HG03045 (cell line): ENCODE measurements around the gene TSPO.
"Not testable (repeated sequence)": the region's sequence is repeated elsewhere in the genome, so short reads cannot be mapped to it uniquely, and the experiment has no call there.

Experiments
- ATAC-seq: cut with Tn5 transposase; IDR thresholded peaks from one replicate; pipeline ENCODE4 v1.9.1; 2021; ENCODE audit warnings: mild to moderate bottlenecking, moderate library complexity; ENCODE audit not compliant: unreplicated experiment

Gene TSPO

DNA sequence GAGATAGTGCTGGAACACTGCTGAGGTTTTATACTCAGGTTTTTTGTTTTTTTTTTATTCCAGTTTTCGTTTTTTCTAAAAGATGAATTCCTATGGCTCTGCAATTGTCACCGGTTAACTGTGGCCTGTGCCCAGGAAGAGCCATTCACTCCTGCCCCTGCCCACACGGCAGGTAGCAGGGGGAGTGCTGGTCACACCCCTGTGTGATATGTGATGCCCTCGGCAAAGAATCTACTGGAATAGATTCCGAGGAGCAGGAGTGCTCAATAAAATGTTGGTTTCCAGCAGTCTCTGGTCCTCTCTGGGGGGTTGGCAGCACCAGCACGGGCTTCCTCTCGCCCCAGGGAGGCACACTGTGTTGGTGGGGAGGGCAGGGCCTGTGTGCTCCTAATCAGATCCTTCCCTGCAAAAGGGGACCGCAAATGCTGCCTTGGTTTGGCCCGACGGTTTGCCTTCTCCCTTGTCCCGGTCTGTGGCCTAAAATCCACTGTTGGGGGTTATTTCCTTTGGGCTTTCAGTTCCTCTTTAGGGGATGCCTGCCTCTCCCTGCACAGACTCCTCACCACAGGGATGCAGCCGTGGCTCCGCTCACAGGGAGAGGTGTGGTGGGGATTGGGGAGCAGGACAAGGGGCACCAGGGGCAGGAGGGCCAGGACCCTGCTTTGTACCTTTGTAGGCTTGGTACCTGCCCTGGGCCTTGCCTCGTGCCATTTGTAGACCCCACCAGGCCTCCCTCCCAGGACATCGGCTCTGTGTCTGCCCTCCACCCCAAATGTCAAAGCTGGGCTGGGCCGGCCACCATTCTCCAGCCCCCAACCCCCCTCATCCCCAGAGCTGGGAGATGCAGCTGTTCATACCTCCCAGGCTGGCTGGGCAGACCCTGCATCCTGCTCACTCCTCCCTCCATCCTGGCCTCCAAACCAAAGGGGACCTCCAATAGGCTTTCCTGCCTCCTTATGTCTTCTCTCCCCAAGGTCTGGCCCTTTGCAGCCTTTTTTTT, 21.6 kb upstream of the TSPO start:
- ATAC-seq = no peak

DNA sequence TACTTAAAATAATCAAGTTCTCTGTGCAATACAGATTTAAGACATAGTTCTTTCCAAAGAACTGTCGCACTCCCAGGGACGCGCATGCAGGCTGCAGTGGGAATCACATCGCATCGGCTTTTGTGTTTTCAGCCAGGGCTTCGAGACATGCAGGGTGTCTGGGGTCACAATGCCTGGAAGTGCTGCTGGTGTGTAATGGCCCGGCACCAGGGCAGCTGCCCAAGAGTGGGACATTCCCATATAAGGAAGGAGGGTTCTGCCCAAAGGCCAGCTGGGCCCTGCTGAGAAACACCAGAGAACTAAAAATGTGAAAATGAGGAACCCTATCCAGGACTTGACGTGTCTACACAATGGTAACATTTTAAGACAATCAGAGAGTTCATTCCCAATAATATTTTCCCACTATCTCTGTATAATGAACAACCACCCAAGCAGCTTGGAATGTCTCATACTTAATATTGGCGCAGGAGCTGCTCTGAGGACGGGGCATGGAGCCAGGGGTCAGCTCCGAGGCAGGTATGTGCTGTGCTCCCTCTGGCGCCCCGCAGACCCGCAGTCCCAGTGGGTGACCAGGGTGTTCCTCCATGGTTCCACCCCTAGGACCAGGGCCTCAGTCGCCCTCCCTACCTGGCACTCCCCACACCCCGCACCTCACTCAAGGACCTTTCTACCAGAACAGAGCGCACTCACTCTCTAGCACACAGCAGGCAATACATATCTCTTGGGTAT, 19.4 kb upstream of the TSPO start:
- no peak for ATAC-seq

DNA sequence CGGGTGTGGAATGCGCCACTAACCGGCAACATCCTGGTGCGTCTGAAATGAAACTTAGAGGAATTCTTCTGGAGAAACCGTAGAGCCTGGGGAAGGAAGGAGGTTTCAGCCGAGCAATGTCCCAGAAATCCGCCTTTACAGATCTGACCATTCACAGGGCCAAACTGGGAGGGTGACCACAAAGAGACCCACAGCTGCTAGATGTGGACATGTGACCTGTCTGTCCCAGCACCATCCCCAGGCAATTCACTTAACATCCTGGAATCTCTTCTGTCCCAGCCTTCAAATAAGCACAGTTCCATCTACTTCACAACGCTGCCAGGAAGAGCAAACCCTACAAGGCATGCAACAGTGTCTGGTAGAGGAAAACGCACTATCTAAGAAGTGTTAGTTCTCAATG, 18.0 kb upstream of the TSPO start:
- no peak for ATAC-seq

DNA sequence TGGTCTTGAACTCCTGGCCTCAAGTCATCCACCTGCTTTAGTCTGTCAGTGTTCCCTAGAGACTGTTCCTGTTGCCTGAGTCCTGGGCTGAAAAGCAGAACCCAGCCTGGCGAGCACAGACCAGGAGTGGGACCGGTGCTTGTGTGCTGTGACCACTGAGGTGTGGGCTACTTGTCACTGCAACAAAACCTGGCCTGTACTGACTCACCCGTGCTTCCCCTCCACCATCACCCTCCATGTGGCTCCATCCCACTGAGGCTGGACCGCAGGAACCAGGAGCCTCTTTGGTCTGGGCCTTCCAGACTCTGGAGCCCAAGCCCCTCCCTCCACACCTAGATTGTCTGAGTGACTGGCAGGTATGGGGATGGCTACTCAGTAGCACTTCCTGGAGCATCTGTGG, 16.8 kb upstream of the TSPO start:
- no peak for ATAC-seq

DNA sequence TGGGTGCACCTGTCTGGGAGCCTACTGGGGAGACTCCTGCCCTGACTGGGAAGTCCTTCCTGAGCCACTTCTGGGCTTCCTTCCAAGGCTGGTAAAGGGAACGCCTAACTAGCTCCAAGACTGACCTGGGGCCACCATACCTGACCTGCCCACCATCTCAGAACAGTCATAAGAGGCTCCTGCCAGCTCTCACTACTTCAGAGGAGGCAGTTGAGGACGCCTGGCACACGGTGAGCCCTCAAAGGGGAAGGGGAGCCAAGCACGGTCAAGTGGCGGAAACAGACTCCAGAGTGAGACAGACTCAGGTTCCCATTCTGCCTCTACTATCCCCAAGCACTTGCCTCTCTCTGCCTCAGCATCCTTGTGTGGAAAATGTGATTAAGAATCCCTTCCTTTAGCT, 15.8 kb upstream of the TSPO start:
- no peak for ATAC-seq

DNA sequence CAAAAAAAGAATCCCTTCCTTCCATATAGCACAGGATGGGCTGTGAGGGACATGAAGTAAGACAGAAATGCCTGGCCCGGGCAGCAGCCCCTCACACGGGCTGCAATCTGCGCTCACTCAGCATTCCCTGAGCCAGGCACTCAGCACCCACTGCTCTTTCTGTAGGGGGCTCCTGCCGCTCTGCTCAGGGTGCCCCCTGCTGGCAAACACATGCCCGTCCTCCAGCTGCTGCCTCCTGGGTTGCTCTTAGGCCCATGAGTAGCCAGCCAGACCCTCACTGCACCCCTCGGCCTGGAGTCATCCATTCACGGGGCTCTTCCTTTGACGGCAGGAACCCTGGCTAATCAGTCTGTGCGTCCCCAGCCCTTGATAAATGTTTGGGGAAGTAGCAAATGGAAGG, 15.1 kb upstream of the TSPO start:
- no peak for ATAC-seq

DNA sequence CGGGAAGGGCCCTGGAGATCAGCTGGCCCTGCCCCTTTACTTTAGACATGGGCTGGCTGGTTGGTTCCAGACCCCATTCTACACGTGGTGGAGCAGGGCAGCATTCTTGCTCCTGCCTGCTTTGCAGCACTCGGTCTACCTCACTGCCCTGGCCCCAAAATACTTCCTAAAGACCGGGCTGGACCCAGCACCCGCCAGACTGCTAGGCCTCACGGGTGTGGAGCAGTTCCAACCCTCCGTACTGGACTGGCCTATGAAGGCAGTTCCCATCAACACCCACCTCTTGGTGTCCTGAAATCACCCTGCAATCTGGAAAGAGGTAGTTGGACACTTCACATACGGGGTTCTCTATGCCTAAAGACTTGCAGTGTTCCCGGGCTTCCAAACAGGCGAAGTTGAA, 14.6 kb upstream of the TSPO start:
- no peak for ATAC-seq

DNA sequence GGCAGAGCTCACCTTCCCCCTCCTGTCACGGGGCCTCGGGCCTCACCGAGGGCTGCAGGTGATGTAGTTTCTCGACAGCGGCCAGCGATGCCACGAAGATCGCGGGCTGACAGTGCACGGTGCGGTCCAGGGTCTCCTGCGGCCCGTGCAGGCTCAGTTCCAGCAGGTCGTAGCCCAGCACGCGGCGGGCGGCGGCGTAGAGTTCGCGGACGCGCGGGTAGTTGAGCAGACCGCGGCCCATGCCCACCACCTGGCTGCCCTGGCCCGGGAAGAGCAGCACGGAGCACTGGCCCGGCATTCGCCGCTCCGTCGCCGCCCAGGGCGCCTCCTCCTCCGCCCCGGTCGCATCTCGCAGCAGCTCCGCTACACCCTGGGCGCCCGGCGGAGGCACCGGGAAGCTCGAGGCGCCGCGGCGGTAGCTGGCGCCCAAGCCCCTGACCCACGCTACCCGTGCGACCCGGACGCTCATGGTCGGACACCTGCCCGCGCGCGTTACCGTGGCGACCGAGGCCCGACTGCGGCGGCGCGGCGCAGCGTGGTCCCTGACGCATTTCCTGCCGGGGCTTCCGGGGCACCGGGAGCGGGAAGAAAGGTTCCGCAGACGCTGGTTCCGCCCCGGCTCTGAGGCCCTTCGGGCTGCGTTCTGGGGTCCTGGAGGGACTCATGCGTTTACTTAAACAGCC, 8.3 kb upstream of the TSPO start, which contains the start of gene MCAT:
Gene MCAT, minus strand, starts transcription at position 519 of the 683 bp plus-strand sequence. Its CDS starts 50 bp downstream, at position 469.
- peak; percentile 75 for ATAC-seq

DNA sequence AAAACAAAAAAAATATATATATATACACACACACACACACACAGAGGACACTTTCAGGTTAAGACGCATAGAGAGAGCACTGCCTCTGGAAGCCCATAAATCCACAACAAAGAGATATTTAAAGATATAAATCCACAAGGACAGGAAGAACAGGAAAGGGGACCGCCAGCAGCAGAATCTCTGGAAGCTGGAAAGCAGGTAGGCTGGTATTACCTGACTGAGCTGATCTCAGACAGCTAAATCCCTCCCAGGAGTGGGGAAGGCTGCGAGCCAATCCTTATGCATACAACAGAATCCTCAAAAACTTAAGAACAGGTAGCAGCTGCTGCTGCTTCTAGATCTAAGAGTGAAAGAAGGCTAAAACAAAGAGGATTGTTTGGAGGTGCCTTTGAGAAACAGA, 6.4 kb upstream of the TSPO start:
- ATAC-seq = no peak

DNA sequence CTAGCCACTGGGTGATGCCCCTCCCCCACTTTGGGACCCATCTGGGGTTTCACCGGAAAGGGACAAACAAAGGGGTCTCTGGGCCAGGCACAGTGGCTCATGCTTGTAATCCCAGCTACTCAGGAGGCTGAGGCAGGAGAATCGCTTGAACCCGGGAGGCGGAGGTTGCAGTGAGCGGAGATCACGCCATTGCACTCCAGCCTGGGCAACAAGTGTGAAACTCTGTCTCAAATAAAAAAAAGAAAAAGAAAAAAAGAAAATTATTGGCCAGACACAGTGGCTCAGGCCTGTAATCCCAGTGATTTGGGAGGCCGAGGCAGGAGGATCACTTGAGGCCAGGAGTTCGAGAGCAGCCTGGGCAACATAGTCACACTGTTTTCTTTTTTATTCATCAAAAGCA, 6.0 kb upstream of the TSPO start:
- ATAC-seq = not testable (repeated sequence)

DNA sequence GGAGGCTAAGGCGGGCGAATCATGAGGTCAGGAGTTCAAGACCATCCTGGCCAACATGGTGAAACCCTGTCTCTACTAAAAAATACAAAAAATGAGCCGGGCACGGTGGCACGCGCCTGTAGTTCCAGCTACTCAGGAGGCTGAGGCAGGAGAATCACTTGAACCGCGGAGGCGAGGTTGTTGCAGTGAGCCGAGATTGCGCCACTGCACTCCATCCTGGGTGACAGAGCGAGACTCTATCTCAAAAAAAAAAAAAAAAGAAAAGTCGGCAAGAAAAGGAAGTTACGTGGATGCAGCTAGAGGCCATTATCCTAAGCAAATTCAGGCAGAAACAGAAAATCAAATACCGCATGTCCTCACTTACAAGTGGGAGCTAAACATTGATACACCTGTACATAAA, 5.0 kb upstream of the TSPO start:
- not testable (repeated sequence) for ATAC-seq

DNA sequence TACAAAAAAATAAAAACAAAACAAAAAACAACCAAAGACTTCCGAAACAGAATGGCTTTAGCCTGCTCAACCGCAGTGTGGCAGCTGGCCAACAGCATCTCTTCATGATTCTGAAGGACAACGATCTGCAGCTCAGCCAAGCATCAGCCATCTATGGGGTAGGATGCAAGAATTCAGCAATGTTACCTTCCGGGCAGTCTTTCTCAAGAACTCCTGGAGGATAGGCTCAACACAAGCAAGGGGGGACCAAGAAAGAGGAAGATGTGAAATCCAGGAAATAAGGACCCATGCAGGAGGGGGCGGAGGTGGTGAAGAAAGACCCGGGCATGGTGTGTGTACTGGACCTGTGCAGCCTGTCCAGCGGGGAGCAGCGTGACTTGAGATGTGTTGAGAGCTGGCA, 3.5 kb upstream of the TSPO start:
- no peak for ATAC-seq

DNA sequence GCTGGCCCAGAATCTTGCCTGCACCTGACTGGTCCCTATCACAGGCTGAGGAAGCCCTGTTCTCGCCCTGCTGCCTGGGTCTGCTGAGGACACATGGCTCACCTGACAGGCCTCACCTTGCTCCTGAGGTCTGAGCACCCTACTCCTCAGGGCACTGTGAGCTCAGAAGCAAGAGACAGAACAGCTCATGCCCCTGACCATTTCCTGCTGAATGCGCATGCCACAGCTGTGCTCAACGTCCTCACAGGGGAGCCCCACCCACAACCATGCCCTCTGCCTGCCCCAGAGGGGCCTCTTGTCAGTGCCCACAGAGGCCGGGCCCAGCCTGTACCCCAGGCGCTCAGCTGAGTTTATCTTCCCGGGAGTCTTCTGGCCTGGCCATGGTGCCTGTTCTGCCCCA, 2.8 kb upstream of the TSPO start:
- no peak for ATAC-seq

DNA sequence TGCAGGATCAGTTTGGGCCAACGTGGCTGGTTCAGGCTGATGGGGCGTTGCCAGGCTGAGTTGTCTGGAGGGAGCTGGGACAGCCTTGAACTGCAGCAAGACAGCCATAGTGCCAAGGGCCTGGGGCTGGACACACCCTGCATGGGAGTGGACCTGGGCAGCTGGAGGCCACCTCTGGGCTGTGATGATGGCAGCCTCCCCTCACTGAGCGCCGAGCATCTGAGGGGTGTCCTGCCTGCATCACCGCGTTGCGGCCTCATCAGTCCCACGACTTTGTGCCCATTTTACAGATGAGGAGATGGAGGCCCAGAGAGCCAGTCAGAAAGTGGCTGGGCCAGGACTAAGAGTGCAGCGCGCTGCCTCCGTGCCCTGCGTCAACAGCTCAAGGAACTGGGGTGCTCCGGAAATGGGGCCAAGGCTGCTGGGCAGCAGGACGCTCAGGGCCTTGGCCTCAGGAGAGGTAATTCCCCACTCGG, 590 bp upstream of the TSPO start:
- ATAC-seq = no peak

DNA sequence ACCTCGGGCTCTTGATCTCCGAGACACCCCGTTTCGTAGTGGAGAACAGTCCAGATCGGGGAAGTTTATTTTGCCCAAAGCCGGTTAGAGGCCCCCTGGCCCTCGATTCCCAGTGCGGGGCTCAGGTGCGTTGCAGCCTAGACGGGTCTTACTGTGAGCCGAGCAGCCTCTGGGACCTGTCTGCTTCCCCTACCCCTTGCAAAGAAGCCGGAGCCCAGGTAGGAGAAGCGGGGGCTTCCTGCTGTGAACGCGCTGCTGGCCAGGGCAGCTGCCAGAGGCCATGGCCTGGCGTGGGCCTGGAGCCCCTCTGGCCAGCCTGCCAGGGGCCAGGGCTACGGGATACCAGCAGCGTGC, 621 bp downstream of the TSPO start:
- ATAC-seq = no peak

DNA sequence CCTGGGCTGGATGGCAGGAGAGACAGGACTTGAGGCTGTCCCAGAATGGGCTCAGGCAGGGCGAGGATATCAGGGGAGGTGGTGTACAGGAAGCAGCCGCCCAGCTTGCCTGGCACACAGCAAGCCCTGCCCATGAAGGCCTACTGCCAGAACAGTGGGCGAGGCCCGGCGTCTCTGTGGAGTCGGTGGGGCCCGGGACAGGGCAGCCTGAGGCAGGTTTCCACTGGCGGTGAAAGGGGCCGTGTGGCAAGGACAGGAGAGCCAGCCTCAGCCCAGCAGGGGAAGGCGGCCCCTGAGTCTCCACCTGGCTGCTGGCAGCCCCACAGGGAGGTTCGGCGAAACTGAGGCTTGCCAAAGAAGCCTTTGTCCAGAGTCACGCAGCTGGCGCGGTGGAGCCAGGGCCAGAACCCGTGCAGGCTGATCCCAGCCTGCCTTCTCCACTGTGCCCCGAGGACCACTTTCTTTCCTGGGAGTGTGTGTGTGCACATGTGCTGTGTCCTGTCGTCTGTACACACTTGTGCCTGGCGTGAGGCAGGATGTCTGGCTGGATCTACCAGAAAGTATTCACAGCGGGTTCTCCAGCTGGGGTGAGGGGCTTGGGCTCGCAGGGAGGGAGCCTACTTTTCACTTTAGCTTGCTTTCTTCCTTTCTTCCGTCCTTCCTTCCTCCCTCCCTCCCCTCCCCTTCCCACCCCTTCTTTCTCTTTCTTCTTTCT, 1.2 kb downstream of the TSPO start:
- no peak for ATAC-seq

DNA sequence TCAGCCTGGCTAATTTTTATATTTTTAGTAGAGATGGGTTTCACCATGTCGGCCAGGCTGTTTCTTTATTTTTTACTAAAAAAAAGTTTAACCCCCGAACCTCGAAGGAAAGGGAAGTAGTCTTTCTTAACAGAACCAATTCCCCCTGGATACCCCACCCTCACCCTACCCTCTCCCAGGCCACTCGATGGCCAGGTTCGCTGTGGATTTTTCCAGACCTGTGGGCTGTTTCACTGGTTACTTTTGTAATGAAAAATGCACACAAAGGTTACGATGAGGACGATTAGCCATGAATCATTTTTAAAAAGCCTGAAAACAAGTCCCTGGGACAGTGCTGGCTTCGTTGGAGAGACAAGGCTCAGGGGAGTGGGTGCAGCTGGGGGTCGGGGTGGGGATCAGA, 2.5 kb downstream of the TSPO start:
- ATAC-seq = no peak

DNA sequence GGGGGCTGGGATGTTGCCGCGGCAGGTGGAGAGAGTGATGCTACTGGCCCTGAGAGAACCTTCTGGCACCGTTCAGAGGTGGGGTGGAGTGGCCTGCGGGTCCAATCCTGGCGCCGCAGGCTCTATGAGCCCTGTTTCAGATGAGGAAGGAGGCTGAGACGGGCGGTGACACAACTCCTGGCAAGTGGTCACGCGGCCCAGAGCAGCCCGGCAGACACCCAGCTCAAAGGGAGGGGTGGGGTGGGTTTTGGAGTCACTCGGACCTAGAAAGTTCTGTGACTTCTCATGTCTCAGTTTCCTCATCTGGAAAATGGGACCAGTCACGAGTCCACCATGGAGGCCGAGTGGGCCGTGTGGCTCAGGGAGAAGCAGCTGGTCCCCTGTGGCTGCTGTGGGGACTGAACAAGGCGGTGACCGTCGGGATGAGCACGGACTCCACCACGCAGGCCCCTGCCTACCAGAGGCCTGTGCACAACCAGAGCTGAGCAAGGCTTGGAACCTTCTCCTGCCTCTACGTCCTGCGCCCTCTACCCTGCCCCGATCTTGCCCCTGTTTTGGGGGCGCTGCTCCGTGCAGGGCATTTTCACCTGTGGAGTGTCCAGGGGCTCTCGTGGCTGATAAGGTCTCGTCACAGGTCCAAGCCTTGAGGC, 3.7 kb downstream of the TSPO start:
- ATAC-seq = no peak

DNA sequence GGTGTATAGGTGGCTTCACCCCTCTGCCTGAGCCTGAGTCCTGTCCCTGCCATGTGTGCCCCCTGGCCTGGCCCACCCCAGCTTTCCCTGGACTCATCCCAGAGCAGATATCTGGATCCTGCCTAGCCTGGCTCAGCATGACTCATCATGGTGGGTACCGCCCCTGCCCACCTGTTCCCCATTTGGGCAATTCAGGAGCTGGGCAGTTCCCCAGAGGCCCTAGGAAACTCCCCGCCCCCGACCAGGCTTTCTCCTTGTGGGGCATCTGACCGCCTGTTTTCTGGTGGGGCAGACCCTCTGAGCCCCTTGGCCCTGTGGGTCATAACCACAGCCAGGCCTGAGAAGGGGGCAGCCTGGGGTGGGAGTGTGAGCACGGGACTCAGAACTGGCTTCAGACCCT, 4.4 kb downstream of the TSPO start:
- no peak for ATAC-seq

DNA sequence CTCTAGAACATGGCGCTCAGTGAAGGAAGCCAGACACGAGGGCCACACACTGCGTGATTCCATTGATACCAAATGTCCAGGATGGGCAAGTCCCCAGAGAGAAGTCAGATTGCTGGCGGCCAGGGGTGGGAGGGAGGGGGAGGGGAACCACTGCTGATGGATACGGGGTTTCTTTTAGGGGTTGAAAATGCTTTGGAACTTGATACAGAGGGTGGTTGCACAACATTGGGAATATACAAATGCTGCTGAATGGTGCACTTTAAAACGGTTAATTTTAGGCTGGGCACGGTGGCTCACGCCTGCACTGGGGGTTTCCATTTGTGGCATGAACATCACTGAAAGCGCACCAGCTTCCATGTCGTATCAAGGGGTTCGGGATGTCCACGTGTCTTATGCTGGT, 5.1 kb downstream of the TSPO start:
- no peak for ATAC-seq
